Measurements from ENCODE around the gene TNS3.
A peak's percentile ranks its signal among the peaks of the same experiment; 100 is the strongest.

Gene TNS3

DNA sequence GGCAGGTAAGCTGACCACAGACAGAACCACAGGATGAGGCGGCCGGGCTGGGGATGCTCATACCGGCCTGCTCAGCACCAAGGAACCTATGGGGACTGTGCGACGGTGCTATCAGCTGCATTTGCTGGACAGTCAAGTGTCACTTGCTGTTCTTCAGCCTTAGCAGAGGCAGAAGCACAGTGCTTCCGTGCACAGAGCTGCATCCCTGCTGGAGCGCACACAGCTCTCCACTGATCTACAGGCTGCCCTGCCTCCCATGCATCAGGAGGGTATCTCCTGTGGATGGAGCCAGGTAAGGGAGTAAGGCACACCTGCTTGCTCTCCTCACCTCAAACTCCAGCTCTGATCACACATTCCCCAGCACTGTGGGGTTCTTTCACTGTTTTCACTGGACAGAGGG lies 97.5 kb downstream of the TNS3 start:
- Histone ChIP-seq H3K4me1 (ENCODE audit: low read depth, poor library complexity, severe bottlenecking) (peaks cover 34% of the 10 kb centered on the region), H2AFZ (ENCODE audit: low read depth) (no peak overlapping the region), H3K27ac (no peak overlapping the region; the same call in 1 of the 2 replicates), H3K27me3 (ENCODE audit: insufficient read depth, low read depth) (no peaks in the 10 kb centered on the region), H3K4me2 (no peak overlapping the region), H3K79me2 (ENCODE audit: insufficient read depth, low read depth) (peaks cover 20% of the 10 kb centered on the region), H3K36me3 (ENCODE audit: insufficient read depth) (no peaks in the 10 kb centered on the region), H3K9ac (no peak overlapping the region), H3K4me3 (IDR thresholded peaks at IDR 0.05; ENCODE audit: insufficient read depth, low read depth, low read length) (no peak overlapping the region), H4K20me1 (ENCODE audit: insufficient read depth) (no peaks in the 10 kb centered on the region)
- TF ChIP-seq, protein P1, sequence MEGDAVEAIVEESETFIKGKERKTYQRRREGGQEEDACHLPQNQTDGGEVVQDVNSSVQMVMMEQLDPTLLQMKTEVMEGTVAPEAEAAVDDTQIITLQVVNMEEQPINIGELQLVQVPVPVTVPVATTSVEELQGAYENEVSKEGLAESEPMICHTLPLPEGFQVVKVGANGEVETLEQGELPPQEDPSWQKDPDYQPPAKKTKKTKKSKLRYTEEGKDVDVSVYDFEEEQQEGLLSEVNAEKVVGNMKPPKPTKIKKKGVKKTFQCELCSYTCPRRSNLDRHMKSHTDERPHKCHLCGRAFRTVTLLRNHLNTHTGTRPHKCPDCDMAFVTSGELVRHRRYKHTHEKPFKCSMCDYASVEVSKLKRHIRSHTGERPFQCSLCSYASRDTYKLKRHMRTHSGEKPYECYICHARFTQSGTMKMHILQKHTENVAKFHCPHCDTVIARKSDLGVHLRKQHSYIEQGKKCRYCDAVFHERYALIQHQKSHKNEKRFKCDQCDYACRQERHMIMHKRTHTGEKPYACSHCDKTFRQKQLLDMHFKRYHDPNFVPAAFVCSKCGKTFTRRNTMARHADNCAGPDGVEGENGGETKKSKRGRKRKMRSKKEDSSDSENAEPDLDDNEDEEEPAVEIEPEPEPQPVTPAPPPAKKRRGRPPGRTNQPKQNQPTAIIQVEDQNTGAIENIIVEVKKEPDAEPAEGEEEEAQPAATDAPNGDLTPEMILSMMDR (conservative IDR thresholded peaks at IDR 0.05; ENCODE audit: low read depth, low read length) = no peak

GRCh38 chr7:47483604-47484273 lies 98.2 kb downstream of the TNS3 start:
- Histone ChIP-seq H3K36me3 (ENCODE audit: insufficient read depth) (no peaks in the 10 kb centered on the region), H2AFZ (ENCODE audit: low read depth) (no peak overlapping the region), H3K79me2 (ENCODE audit: insufficient read depth, low read depth) (peaks cover 27% of the 10 kb centered on the region), H3K4me3 (IDR thresholded peaks at IDR 0.05; ENCODE audit: insufficient read depth, low read depth, low read length) (no peak overlapping the region), H3K4me2 (no peak overlapping the region), H3K27ac (no peak overlapping the region; the same call in 1 of the 2 replicates), H4K20me1 (ENCODE audit: insufficient read depth) (0 out of 2 replicates have a peak, but pooled peaks cover 3% of the 10 kb centered on the region), H3K27me3 (ENCODE audit: insufficient read depth, low read depth) (no peaks in the 10 kb centered on the region), H3K4me1 (ENCODE audit: low read depth, poor library complexity, severe bottlenecking) (peaks cover 34% of the 10 kb centered on the region), H3K9ac (no peak overlapping the region)
- TF ChIP-seq, protein P1 (conservative IDR thresholded peaks at IDR 0.05; ENCODE audit: low read depth, low read length) = 0 out of 2 replicates have a peak, but pooled peaks have one; percentile 15

- Histone ChIP-seq H3K79me2 (ENCODE audit: insufficient read depth, low read depth) (peaks cover 42% of the 10 kb centered on the region), H3K36me3 (ENCODE audit: insufficient read depth) (no peaks in the 10 kb centered on the region), H3K27ac (peak overlapping the region; percentile 99), H3K27me3 (ENCODE audit: insufficient read depth, low read depth) (no peaks in the 10 kb centered on the region), H2AFZ (ENCODE audit: low read depth) (peak overlapping the region; percentile 3; the same call in 1 of the 2 replicates), H3K9ac (peak overlapping the region; percentile 97), H3K4me3 (IDR thresholded peaks at IDR 0.05; ENCODE audit: insufficient read depth, low read depth, low read length) (peak overlapping the region; percentile 27), H3K4me2 (peak overlapping the region; percentile 91), H4K20me1 (ENCODE audit: insufficient read depth) (peaks cover 17% of the 10 kb centered on the region; the same call in 1 of the 2 replicates), H3K4me1 (ENCODE audit: low read depth, poor library complexity, severe bottlenecking) (peaks cover 40% of the 10 kb centered on the region)
- TF ChIP-seq, protein P1 (conservative IDR thresholded peaks at IDR 0.05; ENCODE audit: low read depth, low read length) = no peak
These were observed 99.7 kb downstream of the TNS3 start for GRCh38 chr7:47482013-47482875.

GRCh38 chr7:47481541-47482012 lies 100.3 kb downstream of the TNS3 start:
- peak overlapping the region; percentile 99 for H3K27ac ChIP-seq
- peaks cover 46% of the 10 kb centered on the region for H3K4me1 ChIP-seq (ENCODE audit: low read depth, poor library complexity, severe bottlenecking)
- H3K4me2 ChIP-seq = peak overlapping the region; percentile 91
- H3K4me3 ChIP-seq (IDR thresholded peaks at IDR 0.05; ENCODE audit: insufficient read depth, low read depth, low read length) = peak overlapping the region; percentile 27
- H3K79me2 ChIP-seq (ENCODE audit: insufficient read depth, low read depth) = peaks cover 49% of the 10 kb centered on the region
- TF ChIP-seq, protein P1 (conservative IDR thresholded peaks at IDR 0.05; ENCODE audit: low read depth, low read length) = no peak
- H4K20me1 ChIP-seq (ENCODE audit: insufficient read depth) = peaks cover 23% of the 10 kb centered on the region; the same call in 1 of the 2 replicates
- H2AFZ ChIP-seq (ENCODE audit: low read depth) = no peak overlapping the region
- H3K27me3 ChIP-seq (ENCODE audit: insufficient read depth, low read depth) = no peaks in the 10 kb centered on the region
- peak overlapping the region; percentile 97 for H3K9ac ChIP-seq
- no peaks in the 10 kb centered on the region for H3K36me3 ChIP-seq (ENCODE audit: insufficient read depth)

Data from KMS-11 (cell line).